Peyer's patch (tissue), 4 donors: ENCODE results near the gene DNAJC15. TPM values are rescaled to one million over a fixed set of nuclear protein-coding genes. Genes with fewer than 3 reads are reported as not detected.

Source experiments
- DNase-seq, 3 donors: peaks; one replicate each; pipeline ENCODE4 v3.0.0-alpha.2; 2017 to 2019
- H3K27ac ChIP-seq, 4 donors: fragments of 200-600 bp; sonication (generic); one replicate each; pipeline ENCODE4 v1.5.1; 2016 to 2019
- H3K27me3 ChIP-seq, 2 donors: fragments of 200-600 bp; sonication (generic); one replicate each; pipeline ENCODE4 v1.5.1; 2019
- H3K36me3 ChIP-seq, 3 donors: fragments of 200-600 bp; sonication (generic); one replicate each; pipeline ENCODE4 v1.5.1; 2016 to 2019
- H3K4me1 ChIP-seq, 4 donors: fragments of 200-600 bp; sonication (generic); one replicate each; pipeline ENCODE4 v1.5.1; 2016 to 2019
- H3K4me3 ChIP-seq, 4 donors: fragments of 200-600 bp; sonication (generic); 1 replicate in 3 of 4; 2 replicates in 1 of 4; pipeline ENCODE4 v1.5.1; 2016 to 2019; ENCODE audit warnings: mild to moderate bottlenecking in 1 of 4
- H3K9me3 ChIP-seq, 4 donors: fragments of 200-600 bp; sonication (generic); one replicate each; pipeline ENCODE4 v1.5.1; 2016 to 2019; ENCODE audit warnings: mild to moderate bottlenecking in 1 of 4
- CTCF ChIP-seq, 6 experiments: fragments of 450-650 bp in 4 of 6; fragments of 200-600 bp in 2 of 6; sonication (generic) in 1 of 6; IDR thresholded peaks; one replicate each; pipeline ENCODE4 v1.5.1; 2017 to 2019; ENCODE audit warnings: antibody characterized with exemption in 6 of 6, mild to moderate bottlenecking in 3 of 6, moderate library complexity in 1 of 6
- POLR2A ChIP-seq, 2 donors: fragments of 450-650 bp; IDR thresholded peaks; one replicate each; pipeline ENCODE4 v1.5.1; 2017; ENCODE audit warnings: antibody characterized with exemption in 2 of 2, mild to moderate bottlenecking in 2 of 2, moderate library complexity in 2 of 2
- total RNA-seq, 4 donors: library from RNA; depleted of rRNA; stranded (reverse); fragments of >200 nt; gene quantifications; one replicate each; pipeline ENCODE4 v1.1.0, GENCODE V29; 2016

Gene DNAJC15
- total RNA-seq, 4 donors from 2014 or later: 5.8 to 27.5 (median 11.9) TPM

GRCh38 chr13:43114504-43114903 is 91.1 kb downstream of the DNAJC15 start:
- Histone ChIP-seq H3K4me3 (no peak overlapping the region), H3K4me1 (no peaks in the 10 kb centered on the region), H3K9me3 (no peaks in the 10 kb centered on the region), H3K27ac (no peak overlapping the region), H3K27me3 (no peaks in the 10 kb centered on the region), H3K36me3 (no peaks in the 10 kb centered on the region)
- DNase-seq: no peak
- TF ChIP-seq CTCF (IDR thresholded peaks at IDR 0.05) (no peak), POLR2A (IDR thresholded peaks at IDR 0.05) (no peak)

GRCh38 chr13:43115141-43115540 is 91.8 kb downstream of the DNAJC15 start:
- Histone ChIP-seq H3K27ac (no peak overlapping the region), H3K4me3 (no peak overlapping the region), H3K9me3 (no peaks in the 10 kb centered on the region), H3K36me3 (no peaks in the 10 kb centered on the region), H3K27me3 (no peaks in the 10 kb centered on the region), H3K4me1 (no peaks in the 10 kb centered on the region)
- DNase-seq: no peak
- TF ChIP-seq POLR2A (IDR thresholded peaks at IDR 0.05): no peak
- TF ChIP-seq CTCF (IDR thresholded peaks at IDR 0.05): no peak

GRCh38 chr13:43116242-43116641 is 92.9 kb downstream of the DNAJC15 start:
- no peaks in the 10 kb centered on the region for H3K9me3 ChIP-seq
- no peak overlapping the region for H3K27ac ChIP-seq
- TF ChIP-seq CTCF (IDR thresholded peaks at IDR 0.05): no peak
- TF ChIP-seq POLR2A (IDR thresholded peaks at IDR 0.05): no peak
- H3K36me3 ChIP-seq: no peaks in the 10 kb centered on the region
- H3K4me1 ChIP-seq: no peaks in the 10 kb centered on the region
- no peaks in the 10 kb centered on the region for H3K27me3 ChIP-seq
- no peak overlapping the region for H3K4me3 ChIP-seq
- DNase-seq: no peak

- Histone ChIP-seq H3K27ac (no peak overlapping the region), H3K9me3 (no peaks in the 10 kb centered on the region), H3K4me1 (peaks cover 0 to 3% (median 0%) of the 10 kb centered on the region in 4 donors), H3K4me3 (no peak overlapping the region), H3K27me3 (no peaks in the 10 kb centered on the region), H3K36me3 (no peaks in the 10 kb centered on the region)
- no peak for DNase-seq
- TF ChIP-seq CTCF (IDR thresholded peaks at IDR 0.05) (no peak), POLR2A (IDR thresholded peaks at IDR 0.05) (no peak)
Measured at GRCh38 chr13:43118521-43118920, 95.1 kb downstream of the DNAJC15 start.

GRCh38 chr13:43119206-43119605 is 95.8 kb downstream of the DNAJC15 start:
- Histone ChIP-seq H3K9me3 (no peaks in the 10 kb centered on the region), H3K36me3 (no peaks in the 10 kb centered on the region), H3K4me3 (no peak overlapping the region), H3K4me1 (peaks cover 0 to 3% (median 0%) of the 10 kb centered on the region in 4 donors), H3K27me3 (no peaks in the 10 kb centered on the region), H3K27ac (no peak overlapping the region)
- TF ChIP-seq POLR2A (IDR thresholded peaks at IDR 0.05) (no peak), CTCF (IDR thresholded peaks at IDR 0.05) (no peak)
- DNase-seq: no peak

- H3K27me3 ChIP-seq: no peaks in the 10 kb centered on the region
- H3K9me3 ChIP-seq: no peaks in the 10 kb centered on the region
- TF ChIP-seq CTCF (IDR thresholded peaks at IDR 0.05) (no peak), POLR2A (IDR thresholded peaks at IDR 0.05) (no peak)
- no peak overlapping the region for H3K4me3 ChIP-seq
- H3K4me1 ChIP-seq: peaks cover 0 to 3% (median 0%) of the 10 kb centered on the region in 4 donors
- no peak overlapping the region for H3K27ac ChIP-seq
- no peak for DNase-seq
- no peaks in the 10 kb centered on the region for H3K36me3 ChIP-seq
Measured at GRCh38 chr13:43122791-43123190, 99.4 kb downstream of the DNAJC15 start.
